ENCODE measurements around the gene FAM107B.

GRCh38 chr10:14498326-14498725 lies 276.4 kb downstream of the FAM107B start:
- TF ChIP-seq CTCF (conservative IDR thresholded peaks at IDR 0.05) (no peak), ZFX (IDR thresholded peaks at IDR 0.05) (no peak)
